GM21737 (cell line): Measurements from ENCODE around the gene KRTAP5-9.
"Not testable (repeated sequence)": the region's sequence is repeated elsewhere in the genome, so short reads cannot be mapped to it uniquely, and the experiment has no call there.

Experiments used
- ATAC-seq: cut with Tn5 transposase; IDR thresholded peaks from one replicate; pipeline ENCODE4 v1.9.1; 2021; ENCODE audit warnings: mild to moderate bottlenecking, moderate library complexity; ENCODE audit not compliant: unreplicated experiment

Gene KRTAP5-9

GRCh38 chr11:71532036-71532610 is 16.1 kb upstream of the KRTAP5-9 start:
- ATAC-seq: no peak

GRCh38 chr11:71534711-71535608 is 13.3 kb upstream of the KRTAP5-9 start:
- ATAC-seq: not testable (repeated sequence)

GRCh38 chr11:71535825-71536224 is 12.4 kb upstream of the KRTAP5-9 start:
- ATAC-seq: no peak

- ATAC-seq: no peak
Observed at GRCh38 chr11:71537537-71537936, 10.7 kb upstream of the KRTAP5-9 start.

GRCh38 chr11:71537977-71538665 is 10.1 kb upstream of the KRTAP5-9 start, which contains the start of gene KRTAP5-8:
Gene KRTAP5-8 (plus strand): TSS chr11:71538025. CDS start chr11:71538056, 31 bp downstream.
- ATAC-seq: not testable (repeated sequence)

GRCh38 chr11:71538666-71538990 is 9.6 kb upstream of the KRTAP5-9 start:
- ATAC-seq: no peak

GRCh38 chr11:71539017-71539416 is 9.2 kb upstream of the KRTAP5-9 start:
- no peak for ATAC-seq

GRCh38 chr11:71539971-71540370 is 8.2 kb upstream of the KRTAP5-9 start:
- not testable (repeated sequence) for ATAC-seq

- not testable (repeated sequence) for ATAC-seq
Observed at GRCh38 chr11:71540521-71541304, 7.5 kb upstream of the KRTAP5-9 start.

GRCh38 chr11:71542382-71542781 is 5.8 kb upstream of the KRTAP5-9 start:
- no peak for ATAC-seq

GRCh38 chr11:71542879-71543777 is 5.1 kb upstream of the KRTAP5-9 start:
- ATAC-seq: no peak

- no peak for ATAC-seq
Observed at GRCh38 chr11:71543866-71544265, 4.4 kb upstream of the KRTAP5-9 start.

- no peak for ATAC-seq
Observed at GRCh38 chr11:71544525-71545214, 3.5 kb upstream of the KRTAP5-9 start.

- ATAC-seq: no peak
Observed at GRCh38 chr11:71545405-71545966, 2.7 kb upstream of the KRTAP5-9 start.

- no peak for ATAC-seq
Observed at GRCh38 chr11:71548716-71549151, 514 bp downstream of the KRTAP5-9 start.

GRCh38 chr11:71551711-71552110 is 3.5 kb downstream of the KRTAP5-9 start:
- no peak for ATAC-seq

- ATAC-seq: no peak
Observed at GRCh38 chr11:71554996-71555395, 6.8 kb downstream of the KRTAP5-9 start.

GRCh38 chr11:71555508-71555907 is 7.3 kb downstream of the KRTAP5-9 start:
- ATAC-seq: no peak

GRCh38 chr11:71556018-71556417 is 7.8 kb downstream of the KRTAP5-9 start:
- no peak for ATAC-seq
